Epithelial cell of prostate (primary cell): ENCODE data around the gene TLR6.
A peak's percentile ranks its signal among the peaks of the same experiment; 100 is the strongest.

Experiments used
- DNase-seq: peaks from one replicate; pipeline ENCODE4 v3.0.0-alpha.2; 2011; ENCODE audit warnings: low read depth, low spot score
- H3K27ac ChIP-seq: fragments of 450-650 bp; 2 replicates; pipeline ENCODE4 v1.5.1; 2017; ENCODE audit warnings: mild to moderate bottlenecking

The TLR6 gene, protein sequence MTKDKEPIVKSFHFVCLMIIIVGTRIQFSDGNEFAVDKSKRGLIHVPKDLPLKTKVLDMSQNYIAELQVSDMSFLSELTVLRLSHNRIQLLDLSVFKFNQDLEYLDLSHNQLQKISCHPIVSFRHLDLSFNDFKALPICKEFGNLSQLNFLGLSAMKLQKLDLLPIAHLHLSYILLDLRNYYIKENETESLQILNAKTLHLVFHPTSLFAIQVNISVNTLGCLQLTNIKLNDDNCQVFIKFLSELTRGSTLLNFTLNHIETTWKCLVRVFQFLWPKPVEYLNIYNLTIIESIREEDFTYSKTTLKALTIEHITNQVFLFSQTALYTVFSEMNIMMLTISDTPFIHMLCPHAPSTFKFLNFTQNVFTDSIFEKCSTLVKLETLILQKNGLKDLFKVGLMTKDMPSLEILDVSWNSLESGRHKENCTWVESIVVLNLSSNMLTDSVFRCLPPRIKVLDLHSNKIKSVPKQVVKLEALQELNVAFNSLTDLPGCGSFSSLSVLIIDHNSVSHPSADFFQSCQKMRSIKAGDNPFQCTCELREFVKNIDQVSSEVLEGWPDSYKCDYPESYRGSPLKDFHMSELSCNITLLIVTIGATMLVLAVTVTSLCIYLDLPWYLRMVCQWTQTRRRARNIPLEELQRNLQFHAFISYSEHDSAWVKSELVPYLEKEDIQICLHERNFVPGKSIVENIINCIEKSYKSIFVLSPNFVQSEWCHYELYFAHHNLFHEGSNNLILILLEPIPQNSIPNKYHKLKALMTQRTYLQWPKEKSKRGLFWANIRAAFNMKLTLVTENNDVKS

DNA sequence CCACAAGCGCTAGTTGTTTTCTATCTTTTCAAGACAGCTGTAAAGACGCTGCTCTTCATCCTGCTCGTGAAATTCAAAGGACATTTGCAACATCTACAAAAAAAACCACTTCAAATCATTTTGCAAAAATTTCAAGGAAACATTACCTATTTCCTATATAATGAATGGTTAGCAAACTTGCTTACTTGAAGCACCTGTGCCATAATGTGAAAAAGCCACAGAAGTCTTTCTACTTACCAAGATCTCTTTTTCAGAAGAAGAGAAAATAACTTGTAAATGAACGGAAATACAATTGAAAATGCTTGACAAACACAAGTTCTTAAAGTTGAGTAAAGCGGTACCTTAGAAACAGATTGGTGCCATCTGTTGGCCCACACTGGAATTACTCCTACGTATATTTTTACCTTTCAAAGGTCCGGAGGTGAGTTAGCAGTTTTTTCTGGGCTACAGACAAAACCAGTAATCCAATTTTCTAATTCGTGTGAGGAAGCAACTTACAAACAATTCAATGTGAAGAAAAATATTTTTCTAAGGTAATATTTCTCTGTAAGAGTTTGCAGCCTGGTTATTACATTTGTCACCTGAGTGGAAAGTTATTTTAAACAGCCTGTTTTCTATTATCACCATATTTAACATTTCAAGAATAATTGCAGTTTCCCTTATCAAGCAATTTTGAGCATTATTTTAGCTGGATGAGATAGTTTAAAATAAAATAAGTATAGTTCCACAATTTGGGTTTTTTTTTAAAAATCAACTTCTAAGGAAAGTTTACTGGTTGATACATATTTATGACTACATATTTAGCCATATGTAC lies at the start of gene TLR6:
TLR6 (minus strand) TSS at position 294 of the 814 bp plus-strand sequence. CDS start 27,344 bp downstream, outside the sequence.
- peak within 1 kb of the TSS; percentile 89 for H3K27ac ChIP-seq
- no peak for DNase-seq

DNA sequence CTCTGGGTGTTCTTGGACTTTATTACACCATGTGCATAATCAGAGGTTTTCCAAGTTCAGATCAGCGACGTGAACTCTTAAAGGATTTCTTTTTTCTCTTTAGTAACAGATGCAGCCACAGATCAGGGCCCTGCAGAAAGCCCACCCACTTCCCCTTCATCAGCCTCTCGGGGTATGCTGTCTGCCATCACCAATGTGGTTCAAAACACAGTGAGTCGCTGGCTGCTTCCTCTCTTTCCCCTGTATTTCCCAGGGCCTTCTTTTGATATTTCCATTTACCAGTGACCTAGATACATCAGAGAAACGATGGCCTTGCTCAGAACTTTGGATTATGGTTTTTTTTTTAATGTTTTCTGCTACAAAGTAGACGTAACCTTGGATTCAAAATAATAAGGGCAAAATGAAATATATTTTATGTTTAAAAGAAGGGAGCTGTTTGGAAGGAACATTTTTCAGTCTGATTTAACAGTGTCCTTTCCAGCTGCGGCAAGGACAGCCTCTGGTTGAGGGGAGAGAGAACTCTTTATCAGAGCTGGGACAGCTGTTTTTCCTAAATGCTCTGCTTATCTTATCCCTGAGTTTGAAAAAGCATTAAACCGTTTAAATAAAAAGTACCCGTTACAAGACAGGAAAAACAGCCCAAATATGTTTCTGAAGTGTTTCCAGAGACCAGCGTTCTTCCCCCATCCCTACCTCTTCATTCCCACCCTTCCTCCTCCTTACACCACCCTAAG lies 49.2 kb upstream of the TLR6 start:
- H3K27ac ChIP-seq, result no peak overlapping the region
- no peak for DNase-seq

DNA sequence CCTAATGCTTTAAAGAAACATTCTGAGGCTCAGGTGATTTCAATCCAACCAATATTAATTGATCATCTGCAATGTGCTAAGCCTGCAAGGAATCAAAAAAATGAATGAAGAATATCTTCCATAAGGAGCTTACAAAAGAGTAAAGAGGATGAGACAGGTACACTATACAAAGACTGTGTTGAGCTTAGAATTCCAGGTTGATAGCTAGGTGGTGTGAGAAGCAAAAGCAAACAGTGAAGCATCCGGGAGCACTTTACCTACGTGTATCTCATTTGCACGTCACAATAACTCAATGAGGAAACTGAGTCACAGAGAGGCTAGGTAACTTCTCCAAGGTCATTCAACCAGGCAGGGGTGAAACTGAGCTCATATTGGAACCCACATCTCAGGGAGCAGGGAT lies 48.1 kb upstream of the TLR6 start:
- no peak overlapping the region for H3K27ac ChIP-seq
- no peak for DNase-seq

DNA sequence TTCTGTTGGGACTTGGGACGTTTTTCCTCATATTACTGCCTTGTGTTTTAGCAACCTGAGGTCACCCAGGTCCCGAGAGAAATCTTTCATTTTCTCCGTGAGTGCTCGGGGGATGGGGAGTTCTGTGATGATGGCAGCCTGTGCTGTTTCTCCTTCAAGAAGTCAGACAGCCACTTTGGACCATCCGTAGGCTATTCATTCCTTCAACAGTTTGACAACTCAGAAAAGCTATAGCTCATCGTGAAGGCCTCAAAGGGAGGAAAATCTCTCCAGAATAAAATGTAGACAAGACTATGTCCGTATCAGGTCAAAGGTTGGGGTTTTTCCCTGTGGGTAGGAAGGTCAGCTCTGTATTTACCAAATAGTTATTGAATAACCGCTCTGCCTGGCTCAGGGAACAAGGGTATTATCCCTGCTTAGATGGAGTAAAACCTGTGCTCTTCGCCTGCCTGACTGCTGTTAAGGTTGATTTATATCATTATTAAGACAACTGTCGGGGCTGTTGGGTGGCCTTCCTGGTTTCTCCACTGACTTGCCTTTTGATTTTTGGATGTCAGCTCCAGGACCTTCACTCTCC lies 47.6 kb upstream of the TLR6 start:
- H3K27ac ChIP-seq, result no peak overlapping the region
- no peak for DNase-seq

DNA sequence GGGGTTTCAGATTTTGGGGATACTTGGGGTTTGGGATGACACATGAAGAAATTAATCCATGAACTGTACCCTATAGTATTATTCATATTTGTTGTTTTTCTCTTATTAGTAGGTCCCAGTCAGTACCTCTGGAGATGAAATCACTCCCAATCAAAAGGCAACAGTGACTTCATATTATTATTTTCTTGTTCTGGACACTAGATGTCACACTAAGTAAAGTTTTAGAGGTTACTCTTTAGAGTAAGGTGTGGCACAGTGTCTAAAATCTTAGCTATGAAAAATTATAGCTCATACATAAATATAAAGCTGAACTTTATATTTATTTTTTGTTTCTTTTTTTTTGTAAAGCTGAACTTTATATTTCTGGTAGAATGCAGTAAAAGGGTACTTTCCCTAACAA lies 46.1 kb upstream of the TLR6 start:
- no peak for DNase-seq

DNA sequence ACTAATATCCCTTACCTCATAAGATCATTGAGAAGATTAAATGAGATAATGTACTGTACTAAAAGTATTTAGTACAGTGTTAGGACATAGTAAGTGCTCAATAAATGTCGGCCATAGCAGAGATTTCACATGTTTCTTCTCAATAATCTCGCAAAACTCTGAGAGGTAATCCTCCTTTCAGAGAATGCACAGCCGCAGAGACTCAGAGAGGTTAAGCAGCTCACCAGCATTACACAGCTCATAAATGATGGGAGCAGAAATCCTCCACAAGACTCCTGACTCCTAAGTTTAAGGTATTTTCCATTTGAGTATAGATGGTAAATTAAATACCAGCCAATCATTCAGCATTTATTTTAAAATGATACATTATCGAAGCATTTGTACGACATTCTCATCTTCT lies 45.6 kb upstream of the TLR6 start:
- H3K27ac ChIP-seq, result no peak overlapping the region
- no peak for DNase-seq

More for the DNA sequence above, 46.1 kb upstream of the TLR6 start:
- no peak overlapping the region for H3K27ac ChIP-seq

DNA sequence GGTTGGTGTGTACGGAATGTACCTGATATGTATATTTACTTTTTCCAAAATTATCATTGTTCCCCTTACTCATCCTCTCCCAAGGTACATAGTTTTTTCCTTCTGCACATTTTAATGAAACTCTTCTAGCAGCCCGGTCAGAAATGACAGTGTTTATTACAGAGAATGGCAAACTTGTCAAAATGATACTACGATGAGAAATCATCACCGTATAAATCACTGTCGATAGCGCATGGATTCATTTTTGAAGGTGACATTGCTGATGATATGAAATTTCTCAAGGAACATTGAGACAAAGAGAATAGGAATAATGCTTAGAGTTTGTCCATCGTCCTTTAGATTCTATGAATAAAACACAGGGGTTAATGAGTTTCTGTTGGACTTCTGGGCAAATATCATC lies 41.6 kb upstream of the TLR6 start:
- DNase-seq, result no peak
- H3K27ac ChIP-seq, result no peak overlapping the region

DNA sequence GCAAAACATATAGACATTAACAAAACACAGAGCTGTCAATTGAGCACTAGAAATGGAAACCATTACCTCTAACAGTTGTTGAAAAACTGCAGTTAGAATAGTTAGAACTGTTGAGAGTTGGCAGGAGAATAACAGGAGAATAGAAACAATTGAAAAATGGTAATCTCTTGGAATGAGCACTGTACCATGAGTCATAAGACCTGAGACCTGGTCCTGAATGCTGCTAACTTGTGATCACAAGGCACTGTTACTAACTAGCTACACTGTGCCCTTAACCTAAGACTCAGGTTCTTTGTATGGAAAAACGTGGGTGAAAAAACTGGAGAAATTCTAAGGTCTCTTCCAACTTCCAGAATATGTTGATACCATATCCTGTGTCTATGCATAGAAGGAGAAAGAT lies 40.3 kb upstream of the TLR6 start:
- no peak for DNase-seq
- no peak overlapping the region for H3K27ac ChIP-seq

DNA sequence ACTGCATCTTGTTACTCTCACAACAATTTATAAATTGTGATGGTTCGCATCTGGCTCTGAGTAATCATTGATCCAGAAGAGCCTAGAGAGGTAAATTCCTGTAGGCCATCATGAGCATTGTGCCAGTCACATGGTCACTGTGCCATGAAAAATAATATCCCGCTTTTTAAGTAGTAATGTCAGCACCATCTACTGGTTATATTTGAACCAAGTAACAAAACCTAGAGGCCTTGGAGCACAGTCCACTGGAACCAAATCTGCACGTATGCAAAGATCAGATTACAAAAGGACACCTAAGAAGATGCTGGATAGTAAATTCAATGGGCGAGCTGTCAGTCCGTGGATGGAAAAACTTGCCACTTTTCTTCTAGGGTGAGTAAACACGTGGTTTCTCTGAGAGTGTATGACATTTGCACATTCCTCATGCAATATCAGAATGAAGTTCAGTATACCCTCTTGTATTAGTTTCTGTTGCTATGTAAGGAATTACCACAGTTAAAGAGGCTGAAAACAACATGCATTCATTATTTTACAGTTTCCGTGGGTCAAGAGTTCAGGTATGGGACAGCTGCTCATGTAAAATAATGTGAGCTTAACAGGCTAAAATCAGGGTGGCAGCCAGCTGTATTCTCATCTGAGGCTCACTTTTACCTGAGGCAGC lies 37.8 kb upstream of the TLR6 start:
- H3K27ac ChIP-seq, result no peak overlapping the region
- no peak for DNase-seq

DNA sequence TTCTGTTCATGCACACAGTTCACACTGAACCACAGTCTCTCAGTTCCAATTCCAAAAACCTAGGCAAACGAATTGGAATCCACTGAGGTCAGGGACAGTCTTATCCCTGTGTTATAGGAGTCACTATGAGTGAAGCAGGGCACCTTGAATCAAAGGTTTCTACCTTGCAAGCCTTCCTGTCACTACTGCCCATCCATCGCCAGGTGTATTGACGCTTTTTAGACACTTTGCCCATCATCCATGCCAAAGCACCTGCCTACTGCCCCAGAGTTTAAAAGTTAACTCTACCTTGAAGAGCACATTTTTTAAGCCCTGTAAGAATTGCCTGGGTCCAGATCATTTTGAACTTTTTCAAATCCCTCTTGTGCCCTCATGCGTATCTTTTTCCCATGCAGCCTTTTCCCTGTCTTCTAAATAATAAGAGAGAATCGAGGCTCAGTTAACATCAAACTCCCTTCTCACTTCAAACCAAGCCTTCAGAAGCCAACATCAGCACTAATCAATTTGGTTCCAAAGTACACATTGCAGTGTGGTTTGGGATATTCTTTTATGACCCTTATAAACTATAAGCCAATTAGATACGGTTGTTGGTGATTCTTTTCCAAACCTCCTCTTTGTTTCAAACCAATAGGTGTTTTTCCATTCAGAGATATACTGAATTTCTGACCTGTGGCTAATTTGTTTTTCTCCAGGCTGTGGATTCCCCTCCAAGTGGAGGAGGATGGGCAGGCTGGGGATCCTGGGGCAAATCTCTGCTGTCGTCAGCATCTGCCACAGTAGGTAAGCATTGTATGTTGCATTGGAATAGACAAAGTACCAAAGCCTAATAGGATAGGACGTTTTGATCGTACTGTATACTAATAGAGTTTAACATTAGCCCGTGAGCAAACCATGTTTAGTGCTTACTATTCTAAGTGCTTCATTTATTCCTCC lies 34.7 kb upstream of the TLR6 start:
- no peak overlapping the region for H3K27ac ChIP-seq
- no peak for DNase-seq

DNA sequence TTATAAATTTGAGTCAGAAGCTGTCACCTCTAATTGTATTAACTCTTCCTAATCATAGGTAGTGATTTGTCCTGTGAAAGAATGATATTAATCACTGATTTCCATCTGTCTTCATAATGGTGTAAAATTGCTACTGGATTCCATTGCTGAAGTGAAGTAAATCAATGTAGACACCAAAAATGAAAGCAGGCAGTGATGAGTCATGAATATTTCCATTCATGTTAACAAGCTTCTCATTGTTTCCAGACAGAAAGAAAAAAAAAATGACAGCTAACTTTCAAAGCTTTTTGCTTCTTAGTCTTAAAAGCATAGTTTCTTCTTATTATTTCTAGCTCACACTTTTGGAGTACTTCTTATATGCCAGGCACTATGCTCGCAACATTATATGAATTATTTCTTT lies 32.5 kb upstream of the TLR6 start:
- peak overlapping the region; percentile 40 for H3K27ac ChIP-seq
- peak; percentile 57 for DNase-seq

DNA sequence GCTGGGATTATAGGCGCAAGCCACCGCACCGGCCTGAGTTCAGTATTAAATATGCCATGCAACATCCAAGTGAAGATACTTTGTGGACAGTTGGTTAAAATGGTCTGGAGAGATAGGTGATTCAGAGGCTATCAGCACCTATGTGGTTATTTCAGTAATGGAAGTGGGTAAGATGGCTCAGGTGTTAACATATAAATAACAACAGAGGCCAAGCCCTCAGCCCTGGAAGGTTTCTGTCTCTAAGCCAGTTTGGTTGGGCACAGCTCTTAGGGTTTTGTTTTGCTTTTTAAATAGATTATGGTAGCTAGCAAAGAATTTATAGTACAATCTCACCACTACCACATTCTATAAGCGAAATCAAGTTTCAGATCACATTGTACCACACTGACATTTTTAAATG lies 27.6 kb upstream of the TLR6 start:
- DNase-seq, result no peak
- no peak overlapping the region for H3K27ac ChIP-seq

DNA sequence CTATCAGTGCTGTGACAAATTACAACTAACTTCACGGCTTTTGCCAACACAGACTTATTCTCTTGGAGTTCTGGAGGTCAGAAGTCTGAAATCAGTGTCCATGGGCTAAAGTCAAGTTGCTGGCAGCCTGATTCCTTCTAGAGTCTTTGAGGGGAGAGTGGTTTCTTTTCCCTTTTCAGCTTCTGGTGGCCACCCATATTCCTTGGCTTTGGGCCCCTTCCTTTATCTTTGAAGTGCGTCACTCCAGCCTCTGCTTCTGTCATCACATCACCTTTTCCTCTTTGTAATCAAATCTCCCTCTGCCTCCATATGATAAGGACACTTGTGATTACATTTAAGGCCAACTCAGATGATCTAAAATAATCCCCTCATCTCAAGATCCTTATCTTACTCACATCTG lies 20.0 kb upstream of the TLR6 start:
- no peak overlapping the region for H3K27ac ChIP-seq
- DNase-seq, result no peak

DNA sequence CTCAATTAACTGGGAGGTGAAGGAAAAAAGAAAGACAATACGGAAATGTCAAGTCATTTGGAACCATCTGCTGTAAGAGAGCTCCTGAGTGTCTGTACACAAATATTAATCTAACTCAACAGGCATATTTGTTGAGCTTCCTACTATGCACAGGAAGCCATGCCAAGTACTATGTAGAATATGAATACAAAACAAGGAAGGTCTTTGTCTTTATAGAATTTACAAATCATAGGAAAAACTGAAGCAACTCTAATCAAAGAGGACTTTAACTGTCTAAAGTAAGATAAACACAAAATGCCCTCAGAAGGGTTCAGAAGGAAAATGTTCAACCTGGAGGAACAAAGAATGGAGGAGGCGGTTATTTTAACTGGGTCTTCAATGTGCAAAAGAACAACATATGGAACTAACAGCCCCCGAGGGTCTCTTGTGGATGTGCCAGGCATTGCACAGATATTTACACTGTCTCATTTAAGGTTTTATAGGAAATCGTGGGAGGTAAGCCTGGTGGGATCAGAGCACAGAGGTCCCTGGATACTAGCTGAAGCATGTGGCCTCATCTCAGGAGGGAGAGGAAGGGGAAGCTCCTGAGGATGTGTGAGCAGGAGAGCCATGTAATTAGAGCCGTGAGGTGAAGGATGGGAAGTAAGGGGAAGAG lies 16.8 kb upstream of the TLR6 start:
- no peak for DNase-seq

DNA sequence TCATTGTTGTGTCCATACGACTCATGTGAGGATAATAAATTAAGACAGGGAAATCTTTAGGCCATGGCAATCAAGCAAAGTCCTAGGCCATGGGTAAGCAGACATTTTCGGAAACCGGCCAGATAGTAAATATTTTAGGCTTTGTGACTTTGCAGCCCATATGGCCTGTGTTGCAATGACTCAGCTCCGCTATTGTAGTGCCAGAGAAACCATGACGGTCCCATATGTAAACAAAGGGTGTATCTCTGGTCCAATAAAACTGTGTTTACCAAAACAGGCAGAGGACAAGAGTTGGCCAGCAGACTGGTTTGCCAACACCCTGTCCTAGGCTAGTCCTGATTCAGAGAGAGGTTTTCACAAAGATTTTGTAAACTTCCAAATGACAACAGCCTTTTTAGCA lies 16.0 kb upstream of the TLR6 start:
- DNase-seq, result peak; percentile 69
- no peak overlapping the region for H3K27ac ChIP-seq

More for the DNA sequence above, 16.8 kb upstream of the TLR6 start:
- no peak overlapping the region for H3K27ac ChIP-seq

DNA sequence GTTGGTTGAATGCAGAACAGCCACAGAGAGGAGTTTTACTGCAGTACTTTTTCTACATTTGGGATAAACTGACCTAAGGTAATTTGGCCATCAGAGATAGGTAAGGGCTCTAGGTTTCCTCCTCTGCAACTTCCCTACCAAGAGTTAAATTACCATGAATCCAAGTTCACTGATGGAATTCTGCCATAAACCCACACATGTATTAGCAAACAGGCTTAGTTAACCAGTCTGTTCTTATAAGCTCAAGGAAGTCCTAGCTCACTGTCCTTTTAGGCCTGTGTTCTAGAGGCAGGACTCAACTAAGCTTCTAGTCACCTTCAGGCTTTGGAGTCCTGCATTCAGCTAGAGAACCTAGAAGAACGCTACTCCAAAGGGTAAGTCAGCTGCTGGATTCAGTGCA lies 15.0 kb upstream of the TLR6 start:
- peak overlapping the region; percentile 1 for H3K27ac ChIP-seq
- no peak for DNase-seq

DNA sequence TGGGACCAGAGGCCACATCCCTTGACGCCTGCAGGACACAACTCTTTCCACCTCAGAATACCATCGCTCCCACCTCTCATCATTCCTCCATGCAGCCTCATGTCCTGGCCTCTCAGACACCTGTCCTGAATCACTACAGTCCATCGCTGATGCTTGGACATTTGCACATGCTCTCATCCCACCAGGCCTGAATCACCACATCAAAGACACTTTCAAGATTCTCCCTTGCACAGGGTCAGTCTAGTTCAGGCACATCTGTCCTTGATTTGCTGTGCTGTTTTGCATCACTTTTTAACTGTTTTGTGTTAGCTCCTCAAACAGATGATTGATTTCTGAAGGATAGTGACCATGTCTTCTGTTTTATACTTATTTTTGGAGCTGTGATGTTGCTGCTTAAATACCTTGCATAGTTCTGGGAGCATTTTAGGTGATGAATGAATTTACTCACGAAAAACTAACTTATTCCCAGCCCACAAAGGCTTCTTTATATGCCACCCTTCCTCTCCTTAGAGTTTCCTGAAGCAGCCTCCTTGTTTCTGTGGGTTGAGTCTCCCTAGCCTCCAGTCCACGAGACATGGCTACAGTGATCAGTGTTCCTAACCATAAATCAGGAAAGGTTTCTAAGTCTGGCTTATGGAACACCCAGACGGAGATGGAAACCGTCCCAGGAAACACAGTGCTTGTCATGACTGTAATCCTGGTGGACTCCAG lies 13.6 kb upstream of the TLR6 start:
- no peak overlapping the region for H3K27ac ChIP-seq
- DNase-seq, result no peak
